GM21447 (cell line): ENCODE results near the gene C20orf204.
"Not testable (repeated sequence)": the region's sequence is repeated elsewhere in the genome, so short reads cannot be mapped to it uniquely, and the experiment has no call there.

Experiments used
- ATAC-seq: cut with Tn5 transposase; IDR thresholded peaks from one replicate; pipeline ENCODE4 v1.9.1; 2021; ENCODE audit not compliant: unreplicated experiment

C20orf204 gene

GRCh38 chr20:64082126-64082731 lies 46.2 kb downstream of the C20orf204 start:
- no peak for ATAC-seq

GRCh38 chr20:64082820-64083377 lies 46.9 kb downstream of the C20orf204 start:
- no peak for ATAC-seq

GRCh38 chr20:64083378-64083803 lies 47.4 kb downstream of the C20orf204 start:
- no peak for ATAC-seq

DNA sequence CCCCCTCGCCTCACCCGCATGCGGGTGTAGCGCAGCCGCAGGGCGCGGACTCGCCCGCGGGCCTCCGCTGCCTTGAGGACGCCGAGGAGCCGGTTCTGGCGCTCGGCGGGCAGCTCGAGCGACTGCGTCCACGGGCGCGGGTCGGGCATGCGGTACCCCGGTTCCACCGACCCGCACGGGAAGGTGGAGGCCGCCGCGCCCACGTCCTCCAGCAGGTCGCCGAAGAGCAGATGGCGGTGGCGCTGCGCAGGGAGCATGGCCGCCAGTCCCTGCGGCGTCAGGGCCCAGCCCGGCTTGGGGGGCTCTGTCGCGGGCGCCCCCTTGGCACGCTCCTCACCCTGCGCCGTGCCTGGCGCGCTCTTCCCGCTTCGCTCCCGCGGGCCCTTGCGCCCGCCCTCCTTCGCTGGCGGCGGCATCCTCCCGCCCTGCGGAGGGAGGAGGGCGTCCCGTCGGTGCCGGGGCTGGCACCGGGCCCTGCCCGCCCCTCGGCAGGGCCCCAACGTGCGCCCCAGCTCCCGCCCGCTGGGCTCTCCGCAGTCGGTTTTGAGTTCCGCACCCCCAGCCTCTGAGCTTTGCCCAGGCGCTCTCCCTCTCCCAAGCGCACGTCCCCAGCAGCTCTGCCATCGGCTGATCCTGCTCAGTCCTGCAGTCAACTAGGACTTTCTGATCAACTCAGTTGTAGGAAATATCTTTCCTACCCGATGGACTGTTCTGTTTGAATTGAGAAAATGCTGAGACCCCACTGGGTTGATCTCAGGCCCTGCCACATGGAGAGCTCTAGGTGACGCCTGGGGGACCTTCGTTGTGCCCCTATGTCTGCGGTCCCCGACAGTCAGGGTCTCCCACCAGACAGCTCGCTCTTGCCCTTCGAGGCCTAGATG lies 48.1 kb downstream of the C20orf204 start, which contains the start of gene LKAAEAR1:
TSS of gene LKAAEAR1 (minus strand) at position 595 of the 881 bp plus-strand sequence. CDS start at position 416, 179 bp downstream.
- no peak for ATAC-seq

DNA sequence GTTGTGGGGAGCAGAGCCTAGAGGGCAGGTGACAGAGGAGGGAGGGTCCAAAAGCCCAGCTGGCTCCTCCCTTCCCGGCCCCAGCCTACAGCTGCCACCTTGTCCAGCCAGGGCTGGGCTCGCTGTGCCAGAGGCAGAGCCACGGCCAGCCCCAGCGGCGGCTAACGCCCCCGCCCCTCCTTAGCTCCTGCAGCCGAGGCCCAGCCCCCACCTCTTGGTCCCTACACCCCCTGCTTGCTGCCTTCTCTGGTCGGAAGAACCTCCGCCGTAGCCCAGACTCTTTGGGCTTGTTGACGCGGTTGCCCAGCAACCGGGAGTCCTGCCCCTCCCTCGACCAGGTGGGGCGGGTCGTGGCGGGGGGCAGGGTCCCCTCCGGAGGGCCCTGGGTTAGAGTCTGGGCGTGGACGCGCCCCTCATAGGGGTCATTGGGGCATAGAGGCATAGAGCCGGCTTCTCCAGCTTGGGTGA lies 48.7 kb downstream of the C20orf204 start:
- ATAC-seq, result no peak

GRCh38 chr20:64086801-64087200 lies 50.8 kb downstream of the C20orf204 start:
- no peak for ATAC-seq

- not testable (repeated sequence) for ATAC-seq
Measured at GRCh38 chr20:64087226-64087825, 51.3 kb downstream of the C20orf204 start.

- ATAC-seq, result not testable (repeated sequence)
Measured at GRCh38 chr20:64088586-64088985, 52.6 kb downstream of the C20orf204 start.
